Ishikawa (cell line): ENCODE measurements around the gene NUCB1.

Experiments used
- CEBPB ChIP-seq: IDR thresholded peaks from 2 replicates; pipeline ENCODE4 v1.6.1; 2012
- CREB1 ChIP-seq: IDR thresholded peaks from 2 replicates; pipeline ENCODE4 v1.6.1; 2012; ENCODE audit warnings: low read depth
- EGR1 ChIP-seq: IDR thresholded peaks from 2 replicates; pipeline ENCODE4 v1.6.1; 2012
- EP300 ChIP-seq: IDR thresholded peaks from 2 replicates; pipeline ENCODE4 v1.6.1; 2012; ENCODE audit warnings: borderline replicate concordance
- FOXM1 ChIP-seq: IDR thresholded peaks from 2 replicates; pipeline ENCODE4 v1.6.1; 2012; ENCODE audit warnings: low read depth, borderline replicate concordance
- MAX ChIP-seq: IDR thresholded peaks from 2 replicates; pipeline ENCODE4 v1.6.1; 2012
- NFIC ChIP-seq: IDR thresholded peaks from 2 replicates; pipeline ENCODE4 v1.6.1; 2012
- RAD21 ChIP-seq: IDR thresholded peaks from 2 replicates; pipeline ENCODE4 v1.6.1; 2012; ENCODE audit warnings: low read depth
- REST ChIP-seq: IDR thresholded peaks from 2 replicates; pipeline ENCODE4 v1.6.1; 2012; ENCODE audit warnings: low read depth, mild to moderate bottlenecking
- TAF1 ChIP-seq: IDR thresholded peaks from 2 replicates; pipeline ENCODE4 v1.6.1; 2012; ENCODE audit warnings: low read depth, mild to moderate bottlenecking
- TCF12 ChIP-seq: IDR thresholded peaks from 2 replicates; pipeline ENCODE4 v1.6.1; 2012; ENCODE audit warnings: low read depth
- YY1 ChIP-seq: IDR thresholded peaks from 2 replicates; pipeline ENCODE4 v1.6.1; 2012; ENCODE audit warnings: low read depth
- ZBTB7A ChIP-seq: IDR thresholded peaks from 2 replicates; pipeline ENCODE4 v1.6.1; 2012; ENCODE audit warnings: low read depth

- TF ChIP-seq EP300, result no peak
- no peak for TF ChIP-seq REST
- no peak for TF ChIP-seq TCF12
- no peak for TF ChIP-seq MAX
- no peak for TF ChIP-seq FOXM1
- TF ChIP-seq RAD21, result no peak
- no peak for TF ChIP-seq CREB1
- no peak for TF ChIP-seq NFIC
- no peak for TF ChIP-seq TAF1
- no peak for TF ChIP-seq ZBTB7A
- no peak for TF ChIP-seq CEBPB
- TF ChIP-seq EGR1, result no peak
- no peak for TF ChIP-seq YY1
Measured at GRCh38 chr19:48883726-48884125, 16.4 kb upstream of the NUCB1 start.
